H9 (cell line): ENCODE results near the gene CPNE5. TPM values are rescaled to one million over a fixed set of nuclear protein-coding genes. Genes with fewer than 3 reads are reported as not detected.

Experiments used
- DNase-seq: peaks from one replicate; pipeline ENCODE4 v3.0.0-alpha.2; 2017
- H2AFZ ChIP-seq: one replicate; pipeline ENCODE4 v1.6.1; 2013; ENCODE audit warnings: mild to moderate bottlenecking, low read length, control low read depth, moderate library complexity
- H2AK5ac ChIP-seq: 2 replicates; pipeline ENCODE4 v1.6.1; 2013; ENCODE audit warnings: low read length, control low read depth, mixed read lengths; ENCODE audit not compliant: insufficient read length
- H2BK120ac ChIP-seq: one replicate; pipeline ENCODE4 v1.6.1; 2013; ENCODE audit warnings: low read depth, mild to moderate bottlenecking, low read length, control low read depth, inconsistent platforms; ENCODE audit not compliant: poor library complexity, severe bottlenecking
- H2BK12ac ChIP-seq: 2 replicates; pipeline ENCODE4 v1.6.1; 2013; ENCODE audit warnings: low read length, control low read depth, mixed read lengths, low read depth; ENCODE audit not compliant: insufficient read length
- H2BK15ac ChIP-seq: 2 replicates; pipeline ENCODE4 v1.6.1; 2013; ENCODE audit warnings: low read depth, low read length, control low read depth
- H2BK20ac ChIP-seq: one replicate; pipeline ENCODE4 v1.6.1; 2013; ENCODE audit warnings: low read depth, mild to moderate bottlenecking, low read length, control low read depth, inconsistent platforms; ENCODE audit not compliant: poor library complexity, severe bottlenecking
- H2BK5ac ChIP-seq: 2 replicates; pipeline ENCODE4 v1.6.1; 2013; ENCODE audit warnings: low read length, control low read depth, mixed read lengths; ENCODE audit not compliant: insufficient read length
- H3K14ac ChIP-seq: 2 replicates; pipeline ENCODE4 v1.6.1; 2013; ENCODE audit warnings: low read length, control low read depth; ENCODE audit not compliant: insufficient read depth
- H3K18ac ChIP-seq: 2 replicates; pipeline ENCODE4 v1.6.1; 2013; ENCODE audit warnings: low read depth, mild to moderate bottlenecking, mixed read lengths, low read length, control low read depth; ENCODE audit not compliant: insufficient read length
- H3K23ac ChIP-seq: 2 replicates; pipeline ENCODE4 v1.6.1; 2013; ENCODE audit warnings: low read length, control low read depth, mixed read lengths, low read depth; ENCODE audit not compliant: insufficient read length
- H3K23me2 ChIP-seq: 2 replicates; pipeline ENCODE4 v1.6.1; 2013; ENCODE audit warnings: low read depth, mild to moderate bottlenecking, mixed read lengths, low read length, control low read depth; ENCODE audit not compliant: insufficient read length, poor library complexity, severe bottlenecking
- H3K27ac ChIP-seq: 2 replicates; pipeline ENCODE4 v1.5.1; 2013; ENCODE audit warnings: low read length, control low read depth, mixed read lengths, low read depth; ENCODE audit not compliant: insufficient read length
- H3K27me3 ChIP-seq: 2 replicates; pipeline ENCODE4 v1.6.1; 2013; ENCODE audit warnings: low read length, control low read depth, inconsistent platforms; ENCODE audit not compliant: insufficient read depth
- H3K4ac ChIP-seq: 2 replicates; pipeline ENCODE4 v1.6.1; 2013; ENCODE audit warnings: low read depth, mild to moderate bottlenecking, control low read depth, inconsistent platforms, low read length, moderate library complexity
- H3K4me1 ChIP-seq: 2 replicates; pipeline ENCODE4 v1.6.1; 2013; ENCODE audit warnings: low read length, control low read depth, inconsistent platforms; ENCODE audit not compliant: insufficient read depth
- H3K4me2 ChIP-seq: 2 replicates; pipeline ENCODE4 v1.6.1; 2013; ENCODE audit warnings: low read length, control low read depth, mixed read lengths; ENCODE audit not compliant: insufficient read length, insufficient read depth
- H3K56ac ChIP-seq: 2 replicates; pipeline ENCODE4 v1.6.1; 2013; ENCODE audit warnings: low read depth, mild to moderate bottlenecking, mixed read lengths, low read length, control low read depth; ENCODE audit not compliant: insufficient read length
- H3K79me1 ChIP-seq: 2 replicates; pipeline ENCODE4 v1.6.1; 2013; ENCODE audit warnings: low read depth, mild to moderate bottlenecking, moderate library complexity, low read length, control low read depth, inconsistent platforms; ENCODE audit not compliant: insufficient read depth, poor library complexity, severe bottlenecking
- H3K79me2 ChIP-seq: 2 replicates; pipeline ENCODE4 v1.6.1; 2013; ENCODE audit warnings: low read length, control low read depth, inconsistent platforms; ENCODE audit not compliant: insufficient read depth
- H3K9ac ChIP-seq: 2 replicates; pipeline ENCODE4 v1.6.1; 2013; ENCODE audit warnings: low read length, control low read depth, mixed read lengths; ENCODE audit not compliant: insufficient read length; ENCODE audit errors: extremely low read depth
- H3K9me3 ChIP-seq: one replicate; pipeline ENCODE4 v1.6.1; 2013; ENCODE audit warnings: low read depth, low read length, inconsistent platforms; ENCODE audit not compliant: control insufficient read depth
- H3T11ph ChIP-seq: one replicate; pipeline ENCODE4 v1.6.1; 2013; ENCODE audit warnings: mild to moderate bottlenecking, low read length, control low read depth, inconsistent platforms
- H4K20me1 ChIP-seq: one replicate; pipeline ENCODE4 v1.6.1; 2013; ENCODE audit not compliant: control insufficient read depth, insufficient read length, insufficient read depth
- H4K5ac ChIP-seq: 2 replicates; pipeline ENCODE4 v1.6.1; 2013; ENCODE audit warnings: low read depth, mild to moderate bottlenecking, mixed read lengths, low read length, control low read depth; ENCODE audit not compliant: insufficient read length
- H4K8ac ChIP-seq: replicated peaks from 2 replicates; pipeline ENCODE4 v1.6.1; 2013; ENCODE audit warnings: low read length, control low read depth, mixed read lengths, low read depth; ENCODE audit not compliant: insufficient read length
- H4K91ac ChIP-seq: 2 replicates; pipeline ENCODE4 v1.6.1; 2013; ENCODE audit warnings: low read depth, mild to moderate bottlenecking, moderate library complexity, mixed read lengths, low read length, control low read depth; ENCODE audit not compliant: insufficient read length
- H3K27ac Mint-ChIP-seq, 3 experiments: 2 replicates in 2 of 3; 3 replicates in 1 of 3; pipeline ENCODE4 v1.8.0; 2020 to 2021; ENCODE audit warnings: mixed read lengths in 3 of 3, mild to moderate bottlenecking in 1 of 3, moderate library complexity in 1 of 3
- H3K27me3 Mint-ChIP-seq: 2 replicates; pipeline ENCODE4 v1.8.0; 2021; ENCODE audit warnings: low read depth, mild to moderate bottlenecking, moderate library complexity, mixed read lengths
- H3K36me3 Mint-ChIP-seq, 3 experiments: 2 replicates in 2 of 3; 3 replicates in 1 of 3; pipeline ENCODE4 v1.8.0; 2020 to 2021; ENCODE audit warnings: low read depth in 3 of 3, mixed read lengths in 3 of 3; ENCODE audit not compliant: insufficient read depth in 1 of 3
- H3K4me1 Mint-ChIP-seq, 2 experiments: 2 replicates each; pipeline ENCODE4 v1.8.0; 2020; ENCODE audit warnings: mixed read lengths in 2 of 2
- H3K4me3 Mint-ChIP-seq, 2 experiments: 2 replicates in 1 of 2; 3 replicates in 1 of 2; pipeline ENCODE4 v1.8.0; 2020 to 2021; ENCODE audit warnings: mild to moderate bottlenecking in 2 of 2, mixed read lengths in 2 of 2, moderate library complexity in 1 of 2
- H3K9me3 Mint-ChIP-seq, 2 experiments: 2 replicates in 1 of 2; 3 replicates in 1 of 2; pipeline ENCODE4 v1.8.0; 2020; ENCODE audit warnings: mild to moderate bottlenecking in 2 of 2, mixed read lengths in 2 of 2, moderate library complexity in 1 of 2
- CTCF ChIP-seq: fragments of 200-600 bp; sonication (generic); conservative IDR thresholded peaks from 3 replicates; pipeline ENCODE4 v1.8.0; 2021; ENCODE audit warnings: antibody characterized with exemption, mild to moderate bottlenecking
- WGBS: extraction: QIAGEN DNeasy Blood & Tissue Kit; methylation state at CpG from one replicate; pipeline ENCODE4 v1.1.7; 2013; ENCODE audit warnings: missing lambda C conversion rate, low lambda C conversion rate, mixed read lengths; ENCODE audit not compliant: insufficient read length; ENCODE audit errors: extremely low coverage; 5-methylcytosine and 5-hydroxymethylcytosine counted together
- total RNA-seq: library from RNA; stranded (reverse); gene quantifications from 2 replicates; pipeline ENCODE4 v1.2.1, GENCODE V29; 2021

CPNE5 gene
- total RNA-seq, 1 experiment from 2014 or later: 0.52 TPM

DNA sequence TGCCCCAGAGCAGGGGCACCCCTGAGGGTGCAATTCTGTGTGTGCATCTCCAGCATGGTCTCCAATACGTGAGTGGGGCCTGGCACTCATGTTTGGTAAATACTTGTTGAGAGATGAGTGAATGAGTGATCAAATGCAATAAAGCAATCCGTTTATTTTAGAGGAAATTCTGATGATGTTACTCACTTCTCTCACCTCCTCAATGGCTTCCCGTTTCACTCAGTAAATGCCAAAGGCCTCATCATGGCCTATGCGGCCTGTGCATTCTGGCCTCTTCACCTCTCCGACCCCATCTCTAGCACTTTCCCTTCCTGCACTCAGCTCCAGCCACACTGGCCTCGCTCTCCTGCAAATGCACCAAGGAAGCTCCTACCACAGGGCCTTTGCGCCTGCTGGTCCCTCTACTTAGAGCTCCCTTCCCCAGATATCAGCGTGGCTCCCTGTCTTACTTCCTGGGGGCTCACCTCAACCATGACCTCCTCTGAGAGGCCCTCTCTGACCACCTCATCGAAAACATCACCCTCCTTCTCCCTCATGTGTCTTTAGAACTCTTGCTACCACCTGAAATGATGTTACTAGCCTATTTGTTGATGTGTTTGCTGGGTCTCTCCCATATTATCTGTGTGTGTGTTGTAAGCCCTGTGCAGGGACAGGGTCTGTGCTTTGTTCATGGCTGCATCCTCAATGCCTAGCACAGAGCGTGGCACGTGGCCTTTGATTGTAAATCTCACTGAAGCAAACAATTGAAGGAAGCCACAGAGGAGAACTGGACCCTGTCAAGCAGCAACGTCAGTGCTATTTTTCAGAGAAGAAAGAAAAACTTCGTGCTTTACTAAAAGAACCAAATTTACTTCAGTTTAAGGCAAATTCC, 99.1 kb downstream of the CPNE5 start:
- Histone ChIP-seq H4K5ac (no peak overlapping the region), H4K91ac (no peak overlapping the region), H3K23ac (no peak overlapping the region), H3T11ph (no peak overlapping the region), H3K4ac (no peak overlapping the region), H3K27ac (no peak overlapping the region), H3K79me1 (no peaks in the 10 kb centered on the region), H3K23me2 (no peaks in the 10 kb centered on the region), H3K27me3 (no peaks in the 10 kb centered on the region), H2BK15ac (no peak overlapping the region), H3K4me2 (no peak overlapping the region), H3K9me3 (no peaks in the 10 kb centered on the region), H2AK5ac (no peak overlapping the region), H2BK12ac (no peak overlapping the region), H3K18ac (no peak overlapping the region), H3K9ac (no peak overlapping the region), H3K14ac (no peak overlapping the region), H4K20me1 (no peaks in the 10 kb centered on the region), H2BK5ac (no peak overlapping the region), H3K79me2 (no peaks in the 10 kb centered on the region), H3K56ac (no peak overlapping the region), H2AFZ (no peak overlapping the region), H3K4me1 (no peaks in the 10 kb centered on the region), H2BK120ac (no peak overlapping the region), H4K8ac (no peak overlapping the region), H2BK20ac (no peak overlapping the region)
- H3K36me3 Mint-ChIP-seq: no peaks in the 10 kb centered on the region
- H3K4me3 Mint-ChIP-seq: no peak overlapping the region
- H3K27ac Mint-ChIP-seq: no peak overlapping the region
- H3K4me1 Mint-ChIP-seq: peaks cover 6 to 10% of the 10 kb centered on the region in 2 experiments
- TF ChIP-seq CTCF: no peak
- H3K27me3 Mint-ChIP-seq: no peaks in the 10 kb centered on the region
- H3K9me3 Mint-ChIP-seq: no peaks in the 10 kb centered on the region; a peak in 1 of 5 replicates
- DNase-seq: no peak
- WGBS: no CpG with 5 or more reads among the region's 13 CpGs
